Body of pancreas (tissue), 4 donors: ENCODE results near the gene DPRX.

Experiments
- POLR2A ChIP-seq, 3 donors: fragments of 450-650 bp; IDR thresholded peaks; one replicate each; pipeline ENCODE4 v1.6.1; 2016; ENCODE audit warnings: antibody characterized with exemption in 3 of 3, mild to moderate bottlenecking in 2 of 3
- TF ChIP-seq, protein P1 (sequence below), 7 experiments: fragments of 450-650 bp in 4 of 7; fragments of 200-600 bp in 3 of 7; sonication (generic) in 3 of 7; IDR thresholded peaks; one replicate each; pipeline ENCODE4 v1.5.1; 2016 to 2019; ENCODE audit warnings: antibody characterized with exemption in 7 of 7

DNA sequence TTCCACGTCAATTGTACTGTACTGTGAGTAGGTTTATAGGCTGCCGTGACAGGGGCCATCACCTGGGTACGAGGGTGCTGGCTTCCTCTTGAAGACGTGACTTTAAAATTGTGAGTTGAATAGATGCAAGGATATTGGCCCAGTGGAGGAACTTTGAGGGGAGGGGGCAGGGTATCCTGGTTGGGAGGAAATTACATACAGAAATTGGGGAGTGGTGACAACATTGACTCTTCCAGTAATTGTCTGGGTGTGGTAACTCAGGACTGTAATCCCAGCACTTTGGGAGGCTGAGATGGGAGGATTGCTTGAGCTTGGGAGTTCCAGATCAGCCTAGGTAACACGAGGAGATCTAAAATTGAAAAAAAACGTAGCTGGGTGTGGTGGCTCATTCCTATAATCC lies 30.4 kb downstream of the DPRX start:
- TF ChIP-seq, protein P1, sequence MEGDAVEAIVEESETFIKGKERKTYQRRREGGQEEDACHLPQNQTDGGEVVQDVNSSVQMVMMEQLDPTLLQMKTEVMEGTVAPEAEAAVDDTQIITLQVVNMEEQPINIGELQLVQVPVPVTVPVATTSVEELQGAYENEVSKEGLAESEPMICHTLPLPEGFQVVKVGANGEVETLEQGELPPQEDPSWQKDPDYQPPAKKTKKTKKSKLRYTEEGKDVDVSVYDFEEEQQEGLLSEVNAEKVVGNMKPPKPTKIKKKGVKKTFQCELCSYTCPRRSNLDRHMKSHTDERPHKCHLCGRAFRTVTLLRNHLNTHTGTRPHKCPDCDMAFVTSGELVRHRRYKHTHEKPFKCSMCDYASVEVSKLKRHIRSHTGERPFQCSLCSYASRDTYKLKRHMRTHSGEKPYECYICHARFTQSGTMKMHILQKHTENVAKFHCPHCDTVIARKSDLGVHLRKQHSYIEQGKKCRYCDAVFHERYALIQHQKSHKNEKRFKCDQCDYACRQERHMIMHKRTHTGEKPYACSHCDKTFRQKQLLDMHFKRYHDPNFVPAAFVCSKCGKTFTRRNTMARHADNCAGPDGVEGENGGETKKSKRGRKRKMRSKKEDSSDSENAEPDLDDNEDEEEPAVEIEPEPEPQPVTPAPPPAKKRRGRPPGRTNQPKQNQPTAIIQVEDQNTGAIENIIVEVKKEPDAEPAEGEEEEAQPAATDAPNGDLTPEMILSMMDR (IDR thresholded peaks at IDR 0.05) = no peak
- TF ChIP-seq POLR2A (IDR thresholded peaks at IDR 0.05) = no peak
